Activated T-helper 17 cell treated with anti-CD3 and anti-CD28 coated beads, Interleukin-2, amount 50 U/mL, for 72 hours (primary cell): ENCODE results near the gene FLYWCH2. TPM values are rescaled to one million over a fixed set of nuclear protein-coding genes. Genes with fewer than 3 reads are reported as not detected.

Experiments
- ATAC-seq: fragments of 150-1000 bp; cut with Tn5 transposase; replicated peaks from 2 replicates; pipeline ENCODE4 v1.10.0; 2021; ENCODE audit warnings: mild to moderate bottlenecking, moderate library complexity
- H3K27ac Mint-ChIP-seq: one replicate; pipeline ENCODE4 v1.8.0; 2022; ENCODE audit warnings: mixed read lengths
- H3K27me3 Mint-ChIP-seq: one replicate; pipeline ENCODE4 v1.8.0; 2022; ENCODE audit warnings: mixed read lengths
- H3K36me3 Mint-ChIP-seq: one replicate; pipeline ENCODE4 v1.8.0; 2022; ENCODE audit warnings: low read depth, mild to moderate bottlenecking, mixed read lengths
- H3K4me1 Mint-ChIP-seq: one replicate; pipeline ENCODE4 v1.8.0; 2022; ENCODE audit warnings: mixed read lengths
- H3K4me3 Mint-ChIP-seq: one replicate; pipeline ENCODE4 v1.8.0; 2022; ENCODE audit warnings: mild to moderate bottlenecking, mixed read lengths
- H3K9me3 Mint-ChIP-seq: one replicate; pipeline ENCODE4 v1.8.0; 2022; ENCODE audit warnings: mixed read lengths
- total RNA-seq, 2 donors: library from RNA; stranded (reverse); gene quantifications; one replicate each; pipeline ENCODE4 v1.2.3, GENCODE V29; 2022

Gene FLYWCH2
- total RNA-seq, 2 donors from 2014 or later: 13.5 to 14.6 TPM

GRCh38 chr16:2846511-2847310 lies 36.3 kb upstream of the FLYWCH2 start:
- Mint-ChIP-seq H3K4me1 (peaks cover 16% of the 10 kb centered on the region), H3K27ac (peak overlapping the region; percentile 13)
- peak; percentile 82 for ATAC-seq

GRCh38 chr16:2848933-2849725 lies 33.9 kb upstream of the FLYWCH2 start:
- H3K4me1 Mint-ChIP-seq: peaks cover 11% of the 10 kb centered on the region
- H3K36me3 Mint-ChIP-seq: no peaks in the 10 kb centered on the region
- no peak overlapping the region for H3K27ac Mint-ChIP-seq
- H3K27me3 Mint-ChIP-seq: no peaks in the 10 kb centered on the region
- ATAC-seq: no peak
- H3K9me3 Mint-ChIP-seq: peaks cover 2% of the 10 kb centered on the region
- no peak overlapping the region for H3K4me3 Mint-ChIP-seq

More at GRCh38 chr16:2846511-2847310, 36.3 kb upstream of the FLYWCH2 start:
- Mint-ChIP-seq H3K36me3 (no peaks in the 10 kb centered on the region), H3K27me3 (no peaks in the 10 kb centered on the region), H3K4me3 (peak overlapping the region; percentile 7), H3K9me3 (no peaks in the 10 kb centered on the region)

- Mint-ChIP-seq H3K9me3 (peaks cover 10% of the 10 kb centered on the region), H3K27me3 (no peaks in the 10 kb centered on the region), H3K4me3 (no peak overlapping the region), H3K4me1 (peaks cover 2% of the 10 kb centered on the region), H3K36me3 (no peaks in the 10 kb centered on the region), H3K27ac (no peak overlapping the region)
- no peak for ATAC-seq
These were observed 30.8 kb upstream of the FLYWCH2 start for GRCh38 chr16:2852003-2852730.

GRCh38 chr16:2852731-2853507 lies 30.1 kb upstream of the FLYWCH2 start:
- H3K36me3 Mint-ChIP-seq: no peaks in the 10 kb centered on the region
- peaks cover 4% of the 10 kb centered on the region for H3K27me3 Mint-ChIP-seq
- peaks cover 4% of the 10 kb centered on the region for H3K4me1 Mint-ChIP-seq
- H3K4me3 Mint-ChIP-seq: no peak overlapping the region
- H3K27ac Mint-ChIP-seq: no peak overlapping the region
- H3K9me3 Mint-ChIP-seq: peaks cover 10% of the 10 kb centered on the region
- no peak for ATAC-seq

- no peaks in the 10 kb centered on the region for H3K36me3 Mint-ChIP-seq
- no peak overlapping the region for H3K27ac Mint-ChIP-seq
- H3K27me3 Mint-ChIP-seq: peaks cover 4% of the 10 kb centered on the region
- no peak overlapping the region for H3K4me3 Mint-ChIP-seq
- H3K4me1 Mint-ChIP-seq: peaks cover 4% of the 10 kb centered on the region
- no peak for ATAC-seq
- peaks cover 10% of the 10 kb centered on the region for H3K9me3 Mint-ChIP-seq
These were observed 29.4 kb upstream of the FLYWCH2 start for GRCh38 chr16:2853531-2854073.

- peaks cover 10% of the 10 kb centered on the region for H3K9me3 Mint-ChIP-seq
- ATAC-seq: no peak
- H3K27ac Mint-ChIP-seq: no peak overlapping the region
- peaks cover 4% of the 10 kb centered on the region for H3K27me3 Mint-ChIP-seq
- H3K4me1 Mint-ChIP-seq: peaks cover 4% of the 10 kb centered on the region
- H3K4me3 Mint-ChIP-seq: no peak overlapping the region
- H3K36me3 Mint-ChIP-seq: no peaks in the 10 kb centered on the region
These were observed 28.2 kb upstream of the FLYWCH2 start for GRCh38 chr16:2854700-2855309.

- Mint-ChIP-seq H3K9me3 (peaks cover 10% of the 10 kb centered on the region), H3K4me1 (peaks cover 4% of the 10 kb centered on the region), H3K4me3 (no peak overlapping the region), H3K36me3 (no peaks in the 10 kb centered on the region), H3K27me3 (peaks cover 4% of the 10 kb centered on the region), H3K27ac (no peak overlapping the region)
- no peak for ATAC-seq
These were observed 27.5 kb upstream of the FLYWCH2 start for GRCh38 chr16:2855536-2855935.

GRCh38 chr16:2856061-2856670 lies 26.8 kb upstream of the FLYWCH2 start:
- H3K27ac Mint-ChIP-seq: no peak overlapping the region
- no peak for ATAC-seq
- H3K27me3 Mint-ChIP-seq: peaks cover 4% of the 10 kb centered on the region
- peaks cover 4% of the 10 kb centered on the region for H3K4me1 Mint-ChIP-seq
- H3K4me3 Mint-ChIP-seq: no peak overlapping the region
- H3K9me3 Mint-ChIP-seq: peaks cover 10% of the 10 kb centered on the region
- H3K36me3 Mint-ChIP-seq: no peaks in the 10 kb centered on the region

- Mint-ChIP-seq H3K36me3 (no peaks in the 10 kb centered on the region), H3K27ac (no peak overlapping the region), H3K9me3 (peaks cover 10% of the 10 kb centered on the region), H3K4me1 (peaks cover 4% of the 10 kb centered on the region), H3K27me3 (peaks cover 4% of the 10 kb centered on the region), H3K4me3 (peak overlapping the region; percentile 88)
- ATAC-seq: no peak
These were observed 26.1 kb upstream of the FLYWCH2 start for GRCh38 chr16:2856686-2857450.

- Mint-ChIP-seq H3K27me3 (peaks cover 4% of the 10 kb centered on the region), H3K36me3 (no peaks in the 10 kb centered on the region), H3K9me3 (peaks cover 10% of the 10 kb centered on the region), H3K4me1 (peaks cover 4% of the 10 kb centered on the region), H3K4me3 (peak within 1 kb of the TSS; percentile 88), H3K27ac (peak within 1 kb of the TSS; percentile 84)
- ATAC-seq: peak; percentile 50
These were observed 25.4 kb upstream of the FLYWCH2 start, which contains the start of gene PRSS22 for GRCh38 chr16:2857451-2858244. TSS of gene PRSS22 (minus strand) at chr16:2858170. CDS start at chr16:2858104, 66 bp downstream.

GRCh38 chr16:2858245-2859025 lies 24.6 kb upstream of the FLYWCH2 start:
- Mint-ChIP-seq H3K4me3 (peak overlapping the region; percentile 88), H3K4me1 (peaks cover 4% of the 10 kb centered on the region), H3K9me3 (peaks cover 10% of the 10 kb centered on the region), H3K36me3 (no peaks in the 10 kb centered on the region), H3K27ac (no peak overlapping the region), H3K27me3 (peaks cover 4% of the 10 kb centered on the region)
- peak; percentile 61 for ATAC-seq
